Heart left ventricle (tissue), 16 donors: ENCODE results near the gene PGAP3. TPM values are rescaled to one million over a fixed set of nuclear protein-coding genes. Genes with fewer than 3 reads are reported as not detected.

Experiments
- ATAC-seq, 4 donors: fragments of 200-7000 bp; cut with Tn5 transposase; one replicate each; pipeline ENCODE4 v1.9.1; 2020 to 2022; ENCODE audit warnings: moderate library complexity in 4 of 4, mild to moderate bottlenecking in 3 of 4, moderate number of reproducible peaks in 1 of 4
- DNase-seq, 5 donors: peaks; one replicate each; pipeline ENCODE4 v3.0.0-alpha.2; 2020
- H3K27ac ChIP-seq, 12 donors: fragments of 200-600 bp; sonication (generic) in 4 of 12; one replicate each; pipeline versions ENCODE4 v1.5.0 to v1.8.0; 2016 to 2022; ENCODE audit warnings: mild to moderate bottlenecking in 2 of 12
- H3K27me3 ChIP-seq, 9 donors: fragments of 200-600 bp; sonication (generic) in 2 of 9; one replicate each; pipeline versions ENCODE4 v1.5.1 to v1.8.0; 2016 to 2022; ENCODE audit warnings: mild to moderate bottlenecking in 3 of 9
- H3K36me3 ChIP-seq, 9 donors: fragments of 200-600 bp; sonication (generic) in 2 of 9; one replicate each; pipeline versions ENCODE4 v1.5.0 to v1.8.0; 2018 to 2022; ENCODE audit warnings: mild to moderate bottlenecking in 2 of 9
- H3K4me1 ChIP-seq, 12 donors: fragments of 200-600 bp; sonication (generic) in 4 of 12; one replicate each; pipeline versions ENCODE4 v1.5.0 to v1.8.0; 2016 to 2022; ENCODE audit warnings: mild to moderate bottlenecking in 3 of 12
- H3K4me3 ChIP-seq, 12 donors: fragments of 200-600 bp; sonication (generic) in 4 of 12; one replicate each; pipeline versions ENCODE4 v1.5.0 to v1.8.0; 2017 to 2022; ENCODE audit warnings: mild to moderate bottlenecking in 9 of 12, moderate library complexity in 4 of 12
- H3K9me3 ChIP-seq, 12 donors: fragments of 200-600 bp; sonication (generic) in 4 of 12; one replicate each; pipeline versions ENCODE4 v1.5.0 to v1.8.0; 2016 to 2022; ENCODE audit warnings: mild to moderate bottlenecking in 1 of 12
- CTCF ChIP-seq, 12 donors: fragments of 200-600 bp; sonication (generic) in 4 of 12; IDR thresholded peaks; one replicate each; pipeline versions ENCODE4 v1.5.0 to v1.8.0; 2018 to 2022; ENCODE audit warnings: antibody characterized with exemption in 12 of 12, mild to moderate bottlenecking in 5 of 12
- POLR2A ChIP-seq, 2 donors: fragments of 450-650 bp; IDR thresholded peaks; one replicate each; pipeline ENCODE4 v1.6.1; 2017; ENCODE audit warnings: antibody characterized with exemption in 2 of 2, mild to moderate bottlenecking in 2 of 2, moderate library complexity in 2 of 2
- WGBS, 4 donors: extraction: QIAGEN DNeasy Blood & Tissue Kit in 2 of 4; methylation state at CpG; one replicate each; pipeline versions ENCODE4 v1.1.5 to v1.1.7; 2013 to 2018; 5-methylcytosine and 5-hydroxymethylcytosine counted together
- intact Hi-C, 10 donors: fragments of 100-400 bp; cut with DNase I; formaldehyde crosslinking; loops; one replicate each; pipeline versions ENCODE4 v1.11.1 to v1.14.2; 2022
- polyA plus RNA-seq, 2 donors: library from polyadenylated mRNA; stranded (reverse); fragments of 200-250 nt; gene quantifications; one replicate each; pipeline ENCODE4 v1.2.3, GENCODE V29; 2013
- total RNA-seq, 9 donors: library from RNA; depleted of rRNA in 2 of 9; stranded (reverse); fragments of >200 nt in 2 of 9; fragmentation: NEBNext Ultra II Directional in 3 of 9; extraction: Animal tissue kit (Norgen Biotek cat#: 25700) in 3 of 9; gene quantifications; one replicate each; pipeline versions ENCODE4 v1.1.0 to v1.2.4, GENCODE V29; 2016 to 2023
- donor health status: ischemic (EF 13 %, LVEDD 7.1; RV severe dilation, severe dysfunction).
- donor health status: healthy with polysubstance abuse.
- donor health status: DM: no; HTN: yes; CAD: no.
- donor health status: DM: no; HTN: no; CAD: no.
- donor health status: ischemic (EF 25% LVEDD 6.9; RV normal size, moderate dysfunction).
- donor health status: ischemic (EF 25% LVEDD 5.7; RV mildly dilated, moderate dysfunction).
- donor health status: healthy.
- donor health status: DM: yes; HTN: yes; CAD: no.
- donor health status: ischemic (EF 35%, LVEDD 5.7; RV mildly dilated, moderate dysfunction).
- donor health status: nonischemic (EF 11% LVEDD 7.7; RV severe dilation, severe dysfunction).
- donor health status: DM: yes; HTN: yes; CAD: no.
- donor health status: PGD.
- donor health status: ischemic (EF 29% LVEDD 5.4; RV normal size, mild dysfunction).
- donor health status: nonischemic (EF 23%, LVEDD 6.1; RV moderate dilation, normal function).

Gene PGAP3
- total and polyA plus RNA-seq, 11 donors: 8.0 to 18.8 (median 13.3) TPM

GRCh38 chr17:39627712-39628516 is 59.9 kb downstream of the PGAP3 start:
- DNase-seq (no peak), ATAC-seq (no peak)
- Histone ChIP-seq H3K27me3 (peaks cover 8 to 56% (median 32%) of the 10 kb centered on the region in 9 donors), H3K4me3 (no peak overlapping the region), H3K27ac (no peak overlapping the region), H3K4me1 (peaks cover 0 to 18% (median 11%) of the 10 kb centered on the region in 12 donors), H3K36me3 (no peaks in the 10 kb centered on the region), H3K9me3 (no peaks in the 10 kb centered on the region)
- intact Hi-C loops: loop anchor here in 3 of 10 donors (10.0 kb wide), 4 partner anchors 47 to 357 kb away; partner anchors contain the start of gene PSMD3 (in 1 of the 3)
- 49 to 80% (median 63%) methylated on average over 7 to 16 of the region's 16 CpGs for WGBS, 4 donors
- TF ChIP-seq CTCF (IDR thresholded peaks at IDR 0.05) (no peak), POLR2A (IDR thresholded peaks at IDR 0.05) (no peak)

GRCh38 chr17:39627047-39627711 is 60.7 kb downstream of the PGAP3 start:
- H3K4me3 ChIP-seq: peak overlapping the region in 11 of 12 donors; percentile 16 to 52 (median 37)
- ATAC-seq: no peak
- WGBS, 4 donors: 0 to 3% (median 2%) methylated on average over 18 to 72 of the region's 72 CpGs
- H3K4me1 ChIP-seq: peaks cover 0 to 21% (median 12%) of the 10 kb centered on the region in 12 donors
- no peaks in the 10 kb centered on the region for H3K36me3 ChIP-seq
- H3K27me3 ChIP-seq: peaks cover 8 to 56% (median 32%) of the 10 kb centered on the region in 9 donors
- H3K27ac ChIP-seq: peak overlapping the region in 1 of 12 donors; percentile 17
- H3K9me3 ChIP-seq: no peaks in the 10 kb centered on the region
- intact Hi-C loops: loop anchor here in 3 of 10 donors (10.0 kb wide), 4 partner anchors 48 to 358 kb away; partner anchors contain the start of gene PSMD3 (in 1 of the 3)
- no peak for DNase-seq
- TF ChIP-seq CTCF (IDR thresholded peaks at IDR 0.05) (no peak), POLR2A (IDR thresholded peaks at IDR 0.05) (no peak)

- intact Hi-C loops: loop anchor here in 3 of 10 donors (10.0 kb wide), 4 partner anchors 48 to 358 kb away; partner anchors contain the start of gene PSMD3 (in 1 of the 3)
- Histone ChIP-seq H3K9me3 (no peaks in the 10 kb centered on the region), H3K27me3 (peaks cover 8 to 56% (median 32%) of the 10 kb centered on the region in 9 donors), H3K36me3 (no peaks in the 10 kb centered on the region), H3K4me3 (peak within 1 kb of the TSS in 11 of 12 donors; percentile 16 to 52 (median 37)), H3K27ac (peak within 1 kb of the TSS in 1 of 12 donors; percentile 17), H3K4me1 (peaks cover 0 to 22% (median 13%) of the 10 kb centered on the region in 12 donors)
- TF ChIP-seq POLR2A (IDR thresholded peaks at IDR 0.05) (no peak), CTCF (IDR thresholded peaks at IDR 0.05) (no peak)
- DNase-seq (no peak), ATAC-seq (no peak)
- WGBS, 4 donors: 18 to 23% (median 21%) methylated on average over 28 to 29 of the region's 29 CpGs
Measured at GRCh38 chr17:39626171-39627046, 61.4 kb downstream of the PGAP3 start, which contains the start of gene PPP1R1B. PPP1R1B (plus strand) TSS chr17:39626952; CDS start chr17:39627393, 441 bp downstream.
